Measurements from ENCODE around the gene GPR176.

The GPR176 gene

DNA sequence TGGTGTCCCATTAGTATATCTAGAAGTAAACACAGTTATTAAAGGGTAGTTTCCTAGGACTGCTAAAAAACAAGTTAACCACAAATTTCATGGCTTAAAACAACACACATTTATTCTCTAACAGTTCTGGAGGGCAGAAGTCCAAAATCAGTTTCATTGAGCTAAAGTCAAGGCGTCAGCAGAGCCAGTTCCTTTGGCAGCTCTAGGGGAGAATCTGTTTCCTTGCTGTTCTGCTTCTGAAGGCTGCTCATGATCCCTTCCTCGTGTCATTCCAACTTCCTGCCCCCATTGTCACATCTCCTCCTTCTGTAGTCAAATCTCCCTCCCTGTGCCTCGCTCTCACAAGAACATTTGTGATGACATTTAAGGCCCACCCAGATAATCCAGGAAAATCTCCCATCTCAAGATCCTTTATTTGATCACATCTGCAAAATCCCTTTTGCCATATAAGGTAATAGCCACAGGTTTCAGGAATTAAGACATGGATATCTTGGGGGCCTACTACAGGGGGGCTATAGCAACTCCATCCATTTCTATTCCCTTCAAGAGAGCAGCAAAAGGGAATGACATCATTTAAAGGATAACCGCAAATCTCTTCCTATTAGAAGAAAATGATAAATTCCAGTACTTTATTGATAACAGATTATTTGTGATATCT, 50.1 kb downstream of the GPR176 start:
- no peak for DNase-seq (ENCODE audit: low read depth)
- TF ChIP-seq, protein P1, sequence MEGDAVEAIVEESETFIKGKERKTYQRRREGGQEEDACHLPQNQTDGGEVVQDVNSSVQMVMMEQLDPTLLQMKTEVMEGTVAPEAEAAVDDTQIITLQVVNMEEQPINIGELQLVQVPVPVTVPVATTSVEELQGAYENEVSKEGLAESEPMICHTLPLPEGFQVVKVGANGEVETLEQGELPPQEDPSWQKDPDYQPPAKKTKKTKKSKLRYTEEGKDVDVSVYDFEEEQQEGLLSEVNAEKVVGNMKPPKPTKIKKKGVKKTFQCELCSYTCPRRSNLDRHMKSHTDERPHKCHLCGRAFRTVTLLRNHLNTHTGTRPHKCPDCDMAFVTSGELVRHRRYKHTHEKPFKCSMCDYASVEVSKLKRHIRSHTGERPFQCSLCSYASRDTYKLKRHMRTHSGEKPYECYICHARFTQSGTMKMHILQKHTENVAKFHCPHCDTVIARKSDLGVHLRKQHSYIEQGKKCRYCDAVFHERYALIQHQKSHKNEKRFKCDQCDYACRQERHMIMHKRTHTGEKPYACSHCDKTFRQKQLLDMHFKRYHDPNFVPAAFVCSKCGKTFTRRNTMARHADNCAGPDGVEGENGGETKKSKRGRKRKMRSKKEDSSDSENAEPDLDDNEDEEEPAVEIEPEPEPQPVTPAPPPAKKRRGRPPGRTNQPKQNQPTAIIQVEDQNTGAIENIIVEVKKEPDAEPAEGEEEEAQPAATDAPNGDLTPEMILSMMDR (IDR thresholded peaks at IDR 0.05; ENCODE audit: insufficient read depth, low read depth, low read length, missing control alignments), result no peak
- no peak overlapping the region for H3K4me3 ChIP-seq (ENCODE audit: low read depth, low read length)

DNA sequence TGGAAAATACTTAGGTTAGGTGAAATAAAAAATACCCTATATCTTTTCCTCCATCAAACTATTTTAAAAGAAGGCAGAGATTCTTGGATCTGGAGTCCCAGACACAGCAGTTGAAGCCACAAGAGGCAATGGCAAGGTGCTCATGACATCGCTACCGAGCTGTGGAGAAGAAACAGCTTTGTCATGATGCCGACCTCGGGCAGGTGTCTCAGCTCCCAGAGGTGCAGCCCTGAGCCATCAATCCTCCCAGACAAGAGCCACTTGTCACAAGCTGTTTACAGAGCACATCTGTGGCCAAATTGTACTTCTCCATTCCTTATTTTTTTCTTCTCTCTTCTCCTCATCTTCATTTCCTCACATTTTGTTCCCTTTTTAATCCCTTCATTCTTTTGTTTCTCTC, 50.8 kb downstream of the GPR176 start:
- TF ChIP-seq, protein P1 (IDR thresholded peaks at IDR 0.05; ENCODE audit: insufficient read depth, low read depth, low read length, missing control alignments), result no peak
- peak; percentile 4 for DNase-seq (ENCODE audit: low read depth)
- H3K4me3 ChIP-seq (ENCODE audit: low read depth, low read length), result no peak overlapping the region

DNA sequence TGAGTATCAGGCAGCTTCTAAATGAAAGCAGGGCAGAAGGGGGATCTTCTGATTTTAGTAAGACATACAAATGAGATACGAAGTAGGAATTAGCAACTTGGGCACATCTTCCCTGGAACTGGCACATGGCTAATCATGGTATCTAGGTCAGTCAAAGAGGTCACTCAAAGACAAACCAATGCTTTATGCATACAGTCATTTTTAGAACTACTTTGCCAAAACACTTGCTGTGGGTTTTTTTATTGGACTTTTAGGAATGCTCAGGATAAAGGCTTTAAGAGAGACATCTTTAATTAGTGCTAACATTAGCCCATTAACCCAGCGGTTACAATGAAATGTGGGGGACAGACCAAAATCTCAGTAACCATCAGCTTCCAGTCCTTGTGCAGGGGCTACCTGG, 51.7 kb downstream of the GPR176 start:
- TF ChIP-seq, protein P1 (IDR thresholded peaks at IDR 0.05; ENCODE audit: insufficient read depth, low read depth, low read length, missing control alignments), result no peak
- DNase-seq (ENCODE audit: low read depth), result no peak
- H3K4me3 ChIP-seq (ENCODE audit: low read depth, low read length), result no peak overlapping the region

DNA sequence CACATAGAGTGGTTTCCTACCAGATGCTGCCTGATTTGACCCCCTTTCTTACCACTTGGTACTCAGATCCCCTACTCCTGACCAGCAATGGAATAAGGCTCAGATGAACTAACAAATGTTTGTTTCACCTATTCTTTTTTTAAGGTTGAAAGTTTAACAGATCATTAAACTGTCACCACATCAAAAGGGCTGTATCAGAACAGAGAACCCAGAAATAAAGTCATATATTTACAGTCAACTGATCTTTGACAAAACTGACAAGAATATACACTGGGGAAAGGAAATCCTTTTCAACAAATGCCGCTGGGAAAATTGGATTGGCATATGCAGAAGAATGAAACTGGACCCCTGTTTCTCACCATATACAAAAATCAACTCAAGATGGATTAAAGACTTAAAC, 56.0 kb downstream of the GPR176 start:
- no peak overlapping the region for H3K4me3 ChIP-seq (ENCODE audit: low read depth, low read length)
- no peak for DNase-seq (ENCODE audit: low read depth)
- TF ChIP-seq, protein P1 (IDR thresholded peaks at IDR 0.05; ENCODE audit: insufficient read depth, low read depth, low read length, missing control alignments), result no peak

DNA sequence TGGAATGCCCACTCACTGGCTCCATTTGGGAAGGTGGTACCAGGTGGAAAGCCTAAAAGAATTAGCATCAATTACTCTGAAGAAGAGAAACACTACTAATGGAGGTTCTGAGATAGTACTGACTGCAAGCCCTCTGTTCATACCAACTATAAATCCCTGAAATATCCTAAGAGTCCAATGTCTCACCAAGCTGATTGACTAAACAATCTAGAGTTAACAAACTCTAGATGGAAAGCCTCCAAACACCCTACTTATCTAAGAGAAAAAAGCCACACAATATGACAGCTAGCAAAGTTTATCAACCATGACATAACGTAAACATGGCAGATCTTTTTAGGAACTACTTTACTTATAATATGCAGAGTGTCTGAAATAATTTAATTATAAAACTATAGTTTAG, 59.2 kb downstream of the GPR176 start:
- TF ChIP-seq, protein P1 (IDR thresholded peaks at IDR 0.05; ENCODE audit: insufficient read depth, low read depth, low read length, missing control alignments), result no peak
- no peak for DNase-seq (ENCODE audit: low read depth)
- H3K4me3 ChIP-seq (ENCODE audit: low read depth, low read length), result no peak overlapping the region

DNA sequence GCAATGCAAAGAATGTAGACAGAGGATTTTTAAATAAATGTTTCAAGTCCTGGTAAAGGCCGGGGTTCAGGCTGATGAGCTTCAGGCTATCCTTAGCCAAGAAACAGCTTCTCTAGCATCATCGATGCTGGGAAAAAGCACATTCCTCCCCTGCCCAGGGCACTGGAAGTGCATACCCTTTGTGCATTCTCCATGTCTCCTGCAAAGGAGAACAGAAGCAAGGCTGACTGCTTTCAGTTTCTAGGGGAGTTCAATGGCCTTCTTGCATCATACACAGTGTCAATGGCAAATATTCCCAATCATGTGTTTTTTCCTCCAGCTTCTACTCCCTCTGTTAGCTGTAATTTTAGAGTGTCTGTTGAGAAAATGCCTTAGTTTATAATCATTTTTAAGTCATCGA, 59.9 kb downstream of the GPR176 start:
- TF ChIP-seq, protein P1 (IDR thresholded peaks at IDR 0.05; ENCODE audit: insufficient read depth, low read depth, low read length, missing control alignments), result no peak
- DNase-seq (ENCODE audit: low read depth), result no peak

DNA sequence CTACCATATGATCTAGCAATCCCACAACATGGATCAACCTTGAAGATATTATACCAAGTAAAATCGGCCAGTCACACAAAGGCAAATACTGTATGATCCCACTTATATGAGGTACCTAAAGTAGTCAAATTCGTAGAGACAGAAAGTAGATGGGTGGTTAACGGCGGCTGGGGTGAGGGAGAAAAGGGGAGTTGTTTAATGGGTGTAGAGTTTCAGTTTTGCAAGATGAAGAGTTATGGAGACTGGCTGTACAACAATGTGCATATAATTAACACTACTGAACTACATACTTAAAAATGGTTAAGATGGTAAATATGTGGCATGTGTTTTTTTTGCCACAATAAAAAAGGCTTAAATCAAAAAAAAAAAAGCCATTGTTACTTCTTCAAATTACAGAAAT, 60.4 kb downstream of the GPR176 start:
- TF ChIP-seq, protein P1 (IDR thresholded peaks at IDR 0.05; ENCODE audit: insufficient read depth, low read depth, low read length, missing control alignments), result no peak
- no peak for DNase-seq (ENCODE audit: low read depth)
- no peak overlapping the region for H3K4me3 ChIP-seq (ENCODE audit: low read depth, low read length)

More for the DNA sequence above, 59.9 kb downstream of the GPR176 start:
- H3K4me3 ChIP-seq (ENCODE audit: low read depth, low read length), result no peak overlapping the region

Data from GM12865 (cell line).